Mesendoderm (in vitro differentiated cells): ENCODE data around the gene STK10.
A peak's percentile ranks its signal among the peaks of the same experiment; 100 is the strongest.
"Not testable (repeated sequence)": the region's sequence is repeated elsewhere in the genome, so short reads cannot be mapped to it uniquely, and the experiment has no call there.

ENCODE experiments used
- DNase-seq: peaks from one replicate; pipeline ENCODE4 v3.0.0; 2013
- H2AK5ac ChIP-seq: 2 replicates; pipeline ENCODE4 v1.6.1; 2013; ENCODE audit warnings: low read length, inconsistent platforms
- H2BK120ac ChIP-seq: 2 replicates; pipeline ENCODE4 v1.6.1; 2013; ENCODE audit warnings: low read depth, mild to moderate bottlenecking, low read length, moderate library complexity, mixed read lengths
- H2BK15ac ChIP-seq: replicated peaks from 2 replicates; pipeline ENCODE4 v1.6.1; 2013; ENCODE audit warnings: low read depth, mild to moderate bottlenecking, moderate library complexity
- H2BK5ac ChIP-seq: 2 replicates; pipeline ENCODE4 v1.6.1; 2013; ENCODE audit warnings: low read length, inconsistent platforms
- H3K18ac ChIP-seq: 2 replicates; pipeline ENCODE4 v1.6.1; 2013; ENCODE audit warnings: mild to moderate bottlenecking, low read length, mixed read lengths
- H3K23ac ChIP-seq: one replicate; pipeline ENCODE4 v1.6.1; 2013; ENCODE audit warnings: low read length
- H3K27ac ChIP-seq: 2 replicates; pipeline ENCODE4 v1.5.1; 2013; ENCODE audit warnings: low read depth, mild to moderate bottlenecking, inconsistent platforms, low read length, moderate library complexity
- H3K27me3 ChIP-seq: 2 replicates; pipeline ENCODE4 v1.6.1; 2013; ENCODE audit warnings: low read length, control low read depth, mild to moderate bottlenecking, inconsistent platforms; ENCODE audit not compliant: insufficient read depth, poor library complexity
- H3K36me3 ChIP-seq: 2 replicates; pipeline ENCODE4 v1.6.1; 2013; ENCODE audit warnings: low read length, inconsistent platforms; ENCODE audit not compliant: control insufficient read depth, insufficient read depth
- H3K4ac ChIP-seq: one replicate; pipeline ENCODE4 v1.6.1; 2013; ENCODE audit warnings: low read depth, mild to moderate bottlenecking, low read length, moderate library complexity
- H3K4me1 ChIP-seq: 2 replicates; pipeline ENCODE4 v1.6.1; 2013; ENCODE audit warnings: low read depth, low read length, inconsistent platforms; ENCODE audit not compliant: control insufficient read depth
- H3K4me2 ChIP-seq: 2 replicates; pipeline ENCODE4 v1.6.1; 2013; ENCODE audit warnings: low read length
- H3K4me3 ChIP-seq: 2 replicates; pipeline ENCODE4 v1.5.1; 2013; ENCODE audit warnings: mild to moderate bottlenecking, low read length
- H3K56ac ChIP-seq: one replicate; pipeline ENCODE4 v1.6.1; 2013; ENCODE audit warnings: low read length
- H3K79me1 ChIP-seq: 2 replicates; pipeline ENCODE4 v1.6.1; 2013; ENCODE audit warnings: low read length, inconsistent platforms
- H3K79me2 ChIP-seq: 2 replicates; pipeline ENCODE4 v1.6.1; 2013; ENCODE audit warnings: mild to moderate bottlenecking, low read length; ENCODE audit not compliant: control insufficient read depth, insufficient read depth
- H3K9ac ChIP-seq: 2 replicates; pipeline ENCODE4 v1.6.1; 2013; ENCODE audit warnings: low read length, inconsistent platforms
- H4K5ac ChIP-seq: one replicate; pipeline ENCODE4 v1.6.1; 2013; ENCODE audit warnings: low read length
- H4K8ac ChIP-seq: one replicate; pipeline ENCODE4 v1.6.1; 2013; ENCODE audit warnings: low read depth, mild to moderate bottlenecking, control low read depth, low read length, moderate library complexity
- WGBS: extraction: QIAGEN DNeasy Blood & Tissue Kit; methylation state at CpG from one replicate; pipeline ENCODE4 v1.1.7; 2013; ENCODE audit warnings: low lambda C conversion rate, missing lambda C conversion rate; ENCODE audit not compliant: insufficient coverage; ENCODE audit errors: extremely low coverage; 5-methylcytosine and 5-hydroxymethylcytosine counted together

STK10 gene

DNA sequence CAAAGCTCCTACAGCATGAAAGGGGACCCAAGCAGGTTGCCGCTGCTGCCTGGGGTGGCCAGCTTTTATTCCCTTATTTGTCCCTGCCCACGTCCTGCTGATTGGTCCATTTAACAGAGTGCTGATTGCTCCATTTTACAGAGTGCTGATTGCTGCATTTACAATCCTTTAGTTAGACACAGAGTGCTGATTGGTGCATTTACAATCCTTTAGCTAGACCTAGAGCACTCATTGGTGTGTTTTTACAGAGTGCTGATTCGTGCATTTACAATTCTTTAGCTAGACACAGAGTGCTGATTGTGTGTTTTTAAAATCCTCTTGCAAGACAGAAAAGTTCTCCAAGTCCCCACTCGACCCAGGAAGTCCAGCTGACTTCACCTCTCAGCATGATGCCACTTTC, 9.8 kb upstream of the STK10 start:
- no CpG with 5 or more reads among the region's 4 CpGs for WGBS

DNA sequence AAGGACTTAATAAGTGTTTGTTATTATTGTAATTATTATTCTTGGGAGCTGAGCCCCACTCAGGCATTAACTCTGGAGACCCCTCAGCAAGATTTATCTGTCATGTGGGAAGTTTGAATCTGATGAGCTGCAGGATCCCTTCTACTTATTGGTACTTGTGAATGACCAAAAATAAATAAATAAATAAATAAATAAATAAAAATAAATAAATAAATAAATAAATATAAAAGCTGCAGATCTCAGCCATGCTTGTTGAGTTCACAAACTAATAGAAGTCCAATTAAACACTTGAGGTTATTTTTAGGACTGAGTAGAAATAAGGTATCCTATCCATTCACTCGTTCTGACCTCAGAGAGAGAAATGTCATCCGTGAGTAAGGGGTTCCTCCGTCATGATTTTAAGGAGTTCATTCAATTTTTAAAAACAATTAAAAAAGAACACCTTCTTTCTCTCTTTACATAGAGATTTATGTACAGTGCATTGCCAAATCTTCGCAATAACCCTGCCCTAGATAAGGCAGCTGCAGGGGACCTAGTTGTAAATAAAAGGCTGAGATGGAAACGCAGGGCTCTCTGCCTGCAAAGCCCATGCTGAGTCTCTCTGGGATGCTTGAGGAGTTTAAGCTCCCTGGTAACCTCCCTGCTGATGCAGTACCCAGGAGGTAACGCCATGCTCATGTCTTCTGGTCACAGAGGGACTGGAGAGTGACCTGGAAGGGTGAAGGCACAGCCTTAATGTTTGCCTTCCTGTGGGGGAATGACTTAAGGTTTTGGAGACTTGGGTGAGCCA, 7.2 kb upstream of the STK10 start:
- no peak overlapping the region for H2BK120ac ChIP-seq
- no peak overlapping the region for H3K18ac ChIP-seq
- no peaks in the 10 kb centered on the region for H3K79me2 ChIP-seq
- no peak overlapping the region for H3K4ac ChIP-seq
- H2BK15ac ChIP-seq, result no peak overlapping the region
- no peak for DNase-seq
- H4K8ac ChIP-seq, result no peak overlapping the region
- no peak overlapping the region for H3K56ac ChIP-seq
- H2AK5ac ChIP-seq, result no peak overlapping the region
- no peak overlapping the region for H4K5ac ChIP-seq
- H3K4me3 ChIP-seq, result no peak overlapping the region
- H3K27ac ChIP-seq, result no peak overlapping the region
- no peaks in the 10 kb centered on the region for H3K27me3 ChIP-seq
- H2BK5ac ChIP-seq, result no peak overlapping the region
- peaks cover 2% of the 10 kb centered on the region for H3K36me3 ChIP-seq
- no peaks in the 10 kb centered on the region for H3K79me1 ChIP-seq
- no peak overlapping the region for H3K23ac ChIP-seq
- H3K4me2 ChIP-seq, result no peak overlapping the region
- H3K4me1 ChIP-seq, result no peaks in the 10 kb centered on the region
- no peak overlapping the region for H3K9ac ChIP-seq
- no CpG with 5 or more reads among the region's 6 CpGs for WGBS

More for the DNA sequence above, 9.8 kb upstream of the STK10 start:
- H3K27me3 ChIP-seq, H3K4ac ChIP-seq, H3K4me1 ChIP-seq, H3K9ac ChIP-seq, H2AK5ac ChIP-seq, H3K23ac ChIP-seq, H3K79me1 ChIP-seq, H3K36me3 ChIP-seq, H3K18ac ChIP-seq, H2BK5ac ChIP-seq, H2BK120ac ChIP-seq, H3K4me3 ChIP-seq, H3K27ac ChIP-seq, H4K5ac ChIP-seq, H3K56ac ChIP-seq, H4K8ac ChIP-seq, H2BK15ac ChIP-seq, H3K79me2 ChIP-seq, H3K4me2 ChIP-seq, DNase-seq: not testable (repeated sequence)

GRCh38 chr5:172193872-172194271, 5.8 kb upstream of the STK10 start, which contains the start of gene EFCAB9:
EFCAB9 (plus strand) TSS chr5:172194172; CDS start chr5:172194173, 1 bp downstream.
- H3K4me3 ChIP-seq, result no peak within 1 kb of the TSS
- no peak within 1 kb of the TSS for H2BK15ac ChIP-seq
- H3K27me3 ChIP-seq, result no peaks in the 10 kb centered on the region
- no peak within 1 kb of the TSS for H2BK5ac ChIP-seq
- no peak within 1 kb of the TSS for H4K5ac ChIP-seq
- WGBS, result no CpG with 5 or more reads among the region's 6 CpGs
- H3K79me2 ChIP-seq, result no peaks in the 10 kb centered on the region
- H3K18ac ChIP-seq, result no peak within 1 kb of the TSS
- no peak within 1 kb of the TSS for H3K27ac ChIP-seq
- H4K8ac ChIP-seq, result no peak within 1 kb of the TSS
- H3K4ac ChIP-seq, result no peak within 1 kb of the TSS
- DNase-seq, result no peak
- no peaks in the 10 kb centered on the region for H3K36me3 ChIP-seq
- H2BK120ac ChIP-seq, result no peak within 1 kb of the TSS
- H3K79me1 ChIP-seq, result no peaks in the 10 kb centered on the region
- no peak within 1 kb of the TSS for H3K9ac ChIP-seq
- H3K4me2 ChIP-seq, result no peak within 1 kb of the TSS
- H3K23ac ChIP-seq, result no peak within 1 kb of the TSS
- H3K56ac ChIP-seq, result no peak within 1 kb of the TSS
- no peaks in the 10 kb centered on the region for H3K4me1 ChIP-seq
- no peak within 1 kb of the TSS for H2AK5ac ChIP-seq

DNA sequence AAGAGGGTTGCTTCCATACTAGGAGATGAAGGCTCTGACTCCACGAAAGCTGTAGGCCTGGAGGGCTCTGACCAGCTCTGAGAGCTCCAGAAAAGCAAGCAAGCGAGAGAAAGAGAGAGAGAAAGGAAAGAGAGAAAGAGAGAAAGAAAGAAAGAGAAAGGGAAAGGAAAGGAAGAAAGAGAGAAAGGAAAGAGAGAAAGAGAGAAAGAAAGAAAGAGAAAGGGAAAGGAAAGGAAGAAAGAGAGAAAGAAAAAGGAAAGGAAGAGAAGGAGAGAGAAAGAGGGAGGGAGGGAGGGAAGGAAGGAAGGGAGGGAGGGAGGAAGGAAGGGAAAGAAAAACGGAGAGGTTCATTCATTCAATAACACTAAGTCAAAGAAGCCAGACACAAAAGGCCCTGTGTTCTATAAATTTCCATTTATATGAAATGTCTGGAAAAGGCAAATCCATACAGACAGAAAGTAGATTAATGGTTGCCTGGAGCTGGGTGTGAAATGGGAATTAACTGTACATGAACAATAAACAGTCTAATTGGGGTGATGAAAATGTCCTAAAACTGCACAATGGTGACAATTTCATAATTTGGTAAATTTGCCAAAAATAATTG, 1.8 kb upstream of the STK10 start:
- Histone ChIP-seq H3K36me3 (no peaks in the 10 kb centered on the region), H3K18ac (no peak overlapping the region), H3K4me2 (peak overlapping the region; percentile 59), H2BK15ac (no peak overlapping the region), H3K4me1 (peaks cover 2% of the 10 kb centered on the region), H3K4me3 (no peak overlapping the region), H3K79me2 (peaks cover 4% of the 10 kb centered on the region), H3K23ac (no peak overlapping the region), H3K27ac (no peak overlapping the region), H3K9ac (peak overlapping the region; percentile 35), H3K79me1 (peaks cover 6% of the 10 kb centered on the region), H2BK120ac (no peak overlapping the region), H3K4ac (no peak overlapping the region), H4K8ac (no peak overlapping the region), H2BK5ac (no peak overlapping the region), H3K56ac (peak overlapping the region; percentile 65), H4K5ac (no peak overlapping the region), H3K27me3 (no peaks in the 10 kb centered on the region), H2AK5ac (no peak overlapping the region)
- DNase-seq, result no peak
- WGBS, result no CpG with 5 or more reads among the region's 3 CpGs

DNA sequence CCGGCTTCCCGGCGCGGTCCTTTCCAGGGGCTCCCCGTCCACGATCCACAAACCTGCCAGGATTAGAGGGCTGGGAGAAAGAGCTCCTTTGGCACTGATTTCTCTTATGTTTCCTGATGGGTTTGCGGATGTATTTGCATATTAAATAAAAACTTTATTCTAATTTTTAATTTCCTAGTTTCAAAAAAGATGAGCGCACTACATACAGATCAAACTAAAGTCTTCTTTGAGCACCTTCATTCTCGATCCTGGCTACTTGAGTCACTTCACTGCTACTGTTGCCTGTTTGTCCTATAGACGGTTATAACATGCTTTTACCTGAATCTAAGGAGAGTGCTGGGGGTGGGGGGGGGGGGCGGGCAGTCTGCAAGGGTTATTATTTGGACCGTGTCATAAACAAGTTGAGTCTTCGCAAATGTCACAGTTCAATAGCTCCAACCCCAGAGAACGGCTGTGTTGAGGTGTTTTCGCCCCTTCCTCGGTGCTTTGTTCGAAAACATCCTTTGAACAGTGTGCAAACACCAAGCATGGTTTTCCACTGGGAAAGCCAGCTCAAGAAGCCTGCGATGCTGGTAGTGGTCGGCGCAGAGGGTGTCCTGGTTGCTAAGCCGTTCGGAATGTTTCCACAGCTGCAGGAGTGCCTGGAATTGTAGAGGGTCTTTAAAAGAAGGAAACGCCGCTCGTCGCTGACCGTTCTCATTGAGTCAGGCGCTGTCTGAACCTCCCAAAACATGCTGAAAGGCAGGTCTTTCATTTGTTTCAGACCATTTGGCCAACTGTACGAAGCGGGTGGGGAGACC, 1.1 kb upstream of the STK10 start:
- peak; percentile 91 for DNase-seq

More for the DNA sequence above, 1.1 kb upstream of the STK10 start:
- H3K23ac ChIP-seq, result no peak overlapping the region
- H3K36me3 ChIP-seq, result no peaks in the 10 kb centered on the region
- WGBS, result no CpG with 5 or more reads among the region's 30 CpGs
- no peak overlapping the region for H2BK5ac ChIP-seq
- no peak overlapping the region for H3K27ac ChIP-seq
- no peaks in the 10 kb centered on the region for H3K27me3 ChIP-seq
- peaks cover 2% of the 10 kb centered on the region for H3K4me1 ChIP-seq
- peak overlapping the region; percentile 35 for H3K9ac ChIP-seq
- no peak overlapping the region for H2AK5ac ChIP-seq
- H3K79me1 ChIP-seq, result peaks cover 6% of the 10 kb centered on the region
- H4K5ac ChIP-seq, result no peak overlapping the region
- no peak overlapping the region for H2BK15ac ChIP-seq
- peak overlapping the region; percentile 59 for H3K4me2 ChIP-seq
- H3K79me2 ChIP-seq, result peaks cover 4% of the 10 kb centered on the region
- peak overlapping the region; percentile 65 for H3K56ac ChIP-seq
- H3K4ac ChIP-seq, result no peak overlapping the region
- no peak overlapping the region for H4K8ac ChIP-seq
- no peak overlapping the region for H3K18ac ChIP-seq
- no peak overlapping the region for H3K4me3 ChIP-seq
- no peak overlapping the region for H2BK120ac ChIP-seq
